ENCODE data around the gene SASH1.

Gene SASH1

DNA sequence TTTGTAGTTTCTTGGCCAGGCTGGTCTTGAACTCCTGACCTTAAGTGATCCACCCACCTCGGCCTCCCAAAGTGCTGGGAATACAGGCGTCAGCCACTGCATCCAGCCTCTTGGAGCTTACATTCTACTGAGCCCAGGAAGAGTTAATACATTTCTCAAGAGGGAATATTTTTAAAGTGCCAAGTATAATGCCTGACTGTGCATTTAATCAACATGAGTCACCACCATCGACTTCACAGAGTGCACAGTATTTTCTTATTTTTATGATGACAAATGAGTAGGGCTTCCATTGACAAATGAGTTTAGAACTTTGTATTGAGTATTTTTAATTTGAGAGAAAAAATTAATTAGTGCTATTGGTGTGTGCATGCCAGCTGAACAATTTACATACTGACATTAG lies 72.2 kb downstream of the SASH1 start:
- no peaks in the 10 kb centered on the region for H3K36me3 Mint-ChIP-seq
- no peak overlapping the region for H3K4me3 Mint-ChIP-seq
- ATAC-seq (replicated peaks) (no peak), DNase-seq (no peak)
- no peaks in the 10 kb centered on the region for H3K4me1 Mint-ChIP-seq
- no peaks in the 10 kb centered on the region for H3K9me3 Mint-ChIP-seq
- peaks cover 22 to 33% of the 10 kb centered on the region in 2 donors for H3K27me3 Mint-ChIP-seq
- H3K27ac Mint-ChIP-seq = no peak overlapping the region

DNA sequence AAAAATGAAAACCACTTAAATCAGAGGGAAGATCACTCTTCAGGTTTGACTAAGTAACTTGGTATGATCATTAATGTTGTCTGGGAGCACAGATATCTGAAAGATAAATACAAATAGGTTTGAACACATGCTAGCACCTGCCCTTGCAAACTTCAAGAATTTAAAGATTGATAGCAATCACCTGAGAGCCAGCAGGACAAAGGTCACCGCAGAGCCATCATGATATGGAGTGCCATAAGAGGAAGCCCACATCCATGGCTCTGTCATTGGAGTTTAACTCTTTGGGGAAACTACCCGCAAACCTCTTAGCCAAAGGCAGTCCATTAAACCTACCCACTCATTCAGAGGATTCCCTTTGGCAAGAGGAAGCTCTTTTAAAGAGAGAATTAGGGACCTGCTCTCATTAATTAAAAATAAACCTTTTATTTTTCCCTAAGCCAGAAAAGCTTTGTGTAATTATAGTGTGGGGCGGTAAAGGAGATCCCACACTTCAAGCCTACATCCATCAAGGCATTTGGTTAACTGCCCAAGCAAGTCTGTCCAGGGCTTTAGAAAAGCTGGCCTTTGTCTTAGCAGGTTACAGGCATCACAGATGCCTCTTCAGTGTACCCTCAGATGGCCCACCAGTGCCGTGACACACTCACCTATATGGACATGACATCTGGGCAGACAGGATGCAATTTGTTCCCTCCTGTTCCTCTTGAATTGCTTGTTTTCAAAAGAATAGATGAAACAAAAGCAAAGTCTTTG lies 73.0 kb downstream of the SASH1 start:
- Mint-ChIP-seq H3K27me3 (peaks cover 22 to 33% of the 10 kb centered on the region in 2 donors), H3K36me3 (no peaks in the 10 kb centered on the region), H3K4me1 (no peaks in the 10 kb centered on the region), H3K27ac (no peak overlapping the region), H3K4me3 (no peak overlapping the region), H3K9me3 (no peaks in the 10 kb centered on the region)
- DNase-seq = no peak
- no peak for ATAC-seq (replicated peaks)

- H3K27me3 Mint-ChIP-seq = peaks cover 22 to 33% of the 10 kb centered on the region in 2 donors
- H3K4me1 Mint-ChIP-seq = no peaks in the 10 kb centered on the region
- ATAC-seq (replicated peaks) = no peak
- no peak for DNase-seq
- no peaks in the 10 kb centered on the region for H3K9me3 Mint-ChIP-seq
- no peaks in the 10 kb centered on the region for H3K36me3 Mint-ChIP-seq
- H3K27ac Mint-ChIP-seq = no peak overlapping the region
- H3K4me3 Mint-ChIP-seq = no peak overlapping the region
Observed at GRCh38 chr6:148416330-148416965, 73.8 kb downstream of the SASH1 start.

GRCh38 chr6:148417045-148417444 lies 74.4 kb downstream of the SASH1 start:
- Mint-ChIP-seq H3K4me1 (no peaks in the 10 kb centered on the region), H3K36me3 (no peaks in the 10 kb centered on the region), H3K27ac (no peak overlapping the region), H3K9me3 (no peaks in the 10 kb centered on the region), H3K27me3 (peaks cover 24 to 36% of the 10 kb centered on the region in 2 donors), H3K4me3 (no peak overlapping the region)
- ATAC-seq (replicated peaks) (no peak), DNase-seq (no peak)

GRCh38 chr6:148419430-148419829 lies 76.8 kb downstream of the SASH1 start:
- no peak overlapping the region for H3K4me3 Mint-ChIP-seq
- DNase-seq = no peak
- H3K9me3 Mint-ChIP-seq = no peaks in the 10 kb centered on the region
- H3K27me3 Mint-ChIP-seq = peaks cover 23 to 28% of the 10 kb centered on the region in 2 donors
- H3K4me1 Mint-ChIP-seq = peaks cover 0 to 10% of the 10 kb centered on the region in 2 donors
- ATAC-seq (replicated peaks) = no peak
- H3K27ac Mint-ChIP-seq = no peak overlapping the region
- H3K36me3 Mint-ChIP-seq = no peaks in the 10 kb centered on the region

- H3K9me3 Mint-ChIP-seq = no peaks in the 10 kb centered on the region
- no peak for DNase-seq
- H3K4me1 Mint-ChIP-seq = peaks cover 0 to 10% of the 10 kb centered on the region in 2 donors
- ATAC-seq (replicated peaks) = no peak
- H3K27ac Mint-ChIP-seq = no peak overlapping the region
- H3K4me3 Mint-ChIP-seq = no peak overlapping the region
- H3K36me3 Mint-ChIP-seq = no peaks in the 10 kb centered on the region
- H3K27me3 Mint-ChIP-seq = peaks cover 26 to 31% of the 10 kb centered on the region in 2 donors
Observed at GRCh38 chr6:148422085-148422484, 79.4 kb downstream of the SASH1 start.

DNA sequence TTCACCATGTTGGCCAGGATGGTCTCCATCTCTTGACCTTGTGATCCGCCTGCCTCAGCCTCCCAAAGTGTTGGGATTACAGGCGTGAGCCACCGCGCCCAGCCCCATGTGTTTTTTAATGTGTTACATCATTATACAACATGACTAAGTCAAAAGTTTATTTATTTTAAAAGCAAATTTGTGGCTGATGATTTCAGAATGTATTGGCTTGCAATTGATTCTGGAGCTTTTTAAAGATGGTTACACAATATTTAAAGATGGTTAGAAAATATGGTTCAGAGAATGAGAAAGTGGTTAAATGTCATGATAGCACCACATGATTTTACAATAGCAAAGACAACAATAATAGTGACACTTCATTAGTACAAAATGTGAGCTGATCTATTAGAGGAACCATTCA lies 80.5 kb downstream of the SASH1 start:
- Mint-ChIP-seq H3K36me3 (no peaks in the 10 kb centered on the region), H3K9me3 (no peaks in the 10 kb centered on the region), H3K4me3 (no peak overlapping the region), H3K27ac (no peak overlapping the region), H3K27me3 (peaks cover 25 to 26% of the 10 kb centered on the region in 2 donors), H3K4me1 (peaks cover 0 to 10% of the 10 kb centered on the region in 2 donors)
- no peak for DNase-seq
- no peak for ATAC-seq (replicated peaks)

DNA sequence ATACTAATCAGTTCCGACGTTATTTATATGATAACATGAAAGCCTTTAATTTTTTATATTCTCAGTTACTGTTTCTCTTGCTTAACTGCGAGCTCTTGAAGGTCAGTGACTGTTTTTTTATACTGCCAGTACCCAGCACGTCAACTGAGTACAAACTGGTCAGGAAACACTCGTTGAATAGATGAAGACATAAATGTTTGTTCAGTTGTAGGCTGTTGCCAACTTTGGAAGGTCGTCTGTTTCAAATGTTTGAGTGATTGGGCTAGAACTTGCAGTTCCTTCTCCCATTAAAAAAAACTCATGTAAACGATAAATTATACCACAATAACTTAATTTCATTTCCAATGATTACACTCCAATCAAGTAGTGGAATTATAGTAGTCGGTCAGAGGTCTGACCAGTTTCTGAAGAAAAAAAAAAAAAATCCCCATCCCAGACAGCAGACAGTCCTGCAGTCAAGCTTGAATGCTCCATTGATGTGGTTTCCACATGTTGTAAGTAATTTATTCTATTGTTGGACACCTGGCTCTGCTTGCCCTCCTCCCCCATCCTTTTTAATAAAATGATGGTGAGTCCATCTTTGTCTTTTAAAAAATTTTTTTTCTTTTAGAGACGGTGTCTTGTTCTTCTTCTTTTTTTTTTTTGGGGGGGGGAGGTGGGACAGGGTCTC lies 81.1 kb downstream of the SASH1 start:
- Mint-ChIP-seq H3K27me3 (peaks cover 21 to 26% of the 10 kb centered on the region in 2 donors), H3K27ac (peak overlapping the region; percentile 17), H3K4me1 (peaks cover 0 to 10% of the 10 kb centered on the region in 2 donors), H3K4me3 (no peak overlapping the region), H3K9me3 (no peaks in the 10 kb centered on the region), H3K36me3 (no peaks in the 10 kb centered on the region)
- peak; percentile 81 to 82 for ATAC-seq (replicated peaks)
- DNase-seq = no peak

DNA sequence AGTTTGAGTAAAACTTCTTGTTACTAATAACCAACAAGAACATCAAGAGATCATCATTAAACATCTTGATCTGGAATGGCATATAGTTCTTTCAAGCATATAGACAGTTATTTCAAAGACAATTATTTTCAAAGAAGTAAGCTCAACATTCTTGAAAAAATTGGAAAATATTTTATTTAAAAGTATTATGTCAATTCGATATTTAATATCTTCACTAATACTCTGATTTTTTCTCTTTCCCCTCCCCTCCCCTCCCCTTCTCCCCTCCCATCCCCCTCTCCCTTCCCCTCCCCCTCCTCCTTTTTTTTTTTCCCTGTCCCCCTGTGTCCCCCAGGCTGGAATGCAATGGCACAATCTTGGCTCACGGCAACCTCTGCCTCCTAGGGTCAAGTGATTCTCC lies 82.8 kb downstream of the SASH1 start:
- DNase-seq (no peak), ATAC-seq (replicated peaks) (no peak)
- peaks cover 11 to 23% of the 10 kb centered on the region in 2 donors for H3K27me3 Mint-ChIP-seq
- no peaks in the 10 kb centered on the region for H3K9me3 Mint-ChIP-seq
- H3K4me1 Mint-ChIP-seq = peaks cover 0 to 10% of the 10 kb centered on the region in 2 donors
- H3K36me3 Mint-ChIP-seq = no peaks in the 10 kb centered on the region
- no peak overlapping the region for H3K27ac Mint-ChIP-seq
- H3K4me3 Mint-ChIP-seq = no peak overlapping the region

- H3K4me1 Mint-ChIP-seq = peaks cover 0 to 10% of the 10 kb centered on the region in 2 donors
- H3K27ac Mint-ChIP-seq = no peak overlapping the region
- DNase-seq (no peak), ATAC-seq (replicated peaks) (no peak)
- no peak overlapping the region for H3K4me3 Mint-ChIP-seq
- H3K9me3 Mint-ChIP-seq = no peaks in the 10 kb centered on the region
- no peaks in the 10 kb centered on the region for H3K36me3 Mint-ChIP-seq
- H3K27me3 Mint-ChIP-seq = peaks cover 11 to 29% of the 10 kb centered on the region in 2 donors
Observed at GRCh38 chr6:148426317-148426977, 83.8 kb downstream of the SASH1 start.

GRCh38 chr6:148427333-148427732 lies 84.7 kb downstream of the SASH1 start:
- DNase-seq (no peak), ATAC-seq (replicated peaks) (no peak)
- H3K9me3 Mint-ChIP-seq = no peaks in the 10 kb centered on the region
- H3K27ac Mint-ChIP-seq = no peak overlapping the region
- no peaks in the 10 kb centered on the region for H3K36me3 Mint-ChIP-seq
- H3K27me3 Mint-ChIP-seq = peaks cover 6 to 25% of the 10 kb centered on the region in 2 donors
- H3K4me3 Mint-ChIP-seq = no peak overlapping the region
- peaks cover 0 to 11% of the 10 kb centered on the region in 2 donors for H3K4me1 Mint-ChIP-seq

GRCh38 chr6:148429423-148429822 lies 86.8 kb downstream of the SASH1 start:
- ATAC-seq (replicated peaks) (no peak), DNase-seq (no peak)
- H3K27ac Mint-ChIP-seq = no peak overlapping the region
- H3K4me1 Mint-ChIP-seq = peaks cover 0 to 5% of the 10 kb centered on the region in 2 donors
- H3K36me3 Mint-ChIP-seq = no peaks in the 10 kb centered on the region
- H3K27me3 Mint-ChIP-seq = peaks cover 5 to 23% of the 10 kb centered on the region in 2 donors
- H3K9me3 Mint-ChIP-seq = no peaks in the 10 kb centered on the region
- no peak overlapping the region for H3K4me3 Mint-ChIP-seq

DNA sequence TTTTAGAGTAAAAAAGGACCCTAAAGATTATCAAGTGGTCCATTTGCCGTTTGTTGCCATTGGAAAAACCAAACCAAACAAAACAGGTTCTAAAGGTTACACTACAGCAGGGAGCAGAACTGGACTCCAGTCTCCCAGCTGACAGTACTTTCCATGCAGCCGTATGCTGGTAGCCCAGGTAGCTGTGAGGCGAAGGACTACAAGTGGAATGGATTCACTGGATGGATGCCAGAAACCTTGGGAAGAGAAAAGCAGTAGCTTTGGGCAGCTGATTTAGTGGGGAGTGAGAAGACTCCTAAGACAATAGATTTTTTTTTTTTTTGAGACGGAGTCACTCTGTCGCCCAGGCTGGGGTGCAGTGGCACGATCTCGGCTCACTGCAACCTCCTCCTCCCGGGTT lies 88.3 kb downstream of the SASH1 start:
- H3K27ac Mint-ChIP-seq = no peak overlapping the region
- ATAC-seq (replicated peaks) = no peak

GRCh38 chr6:148431413-148431812 lies 88.8 kb downstream of the SASH1 start:
- H3K9me3 Mint-ChIP-seq = no peaks in the 10 kb centered on the region
- no peak overlapping the region for H3K4me3 Mint-ChIP-seq
- H3K27ac Mint-ChIP-seq = no peak overlapping the region
- DNase-seq (no peak), ATAC-seq (replicated peaks) (no peak)
- peaks cover 0 to 5% of the 10 kb centered on the region in 2 donors for H3K4me1 Mint-ChIP-seq
- H3K27me3 Mint-ChIP-seq = peaks cover 7 to 18% of the 10 kb centered on the region in 2 donors
- no peaks in the 10 kb centered on the region for H3K36me3 Mint-ChIP-seq

More for the DNA sequence above, 88.3 kb downstream of the SASH1 start:
- Mint-ChIP-seq H3K36me3 (no peaks in the 10 kb centered on the region), H3K27me3 (peaks cover 7 to 22% of the 10 kb centered on the region in 2 donors), H3K4me1 (peaks cover 0 to 5% of the 10 kb centered on the region in 2 donors), H3K9me3 (no peaks in the 10 kb centered on the region), H3K4me3 (no peak overlapping the region)
- no peak for DNase-seq
